C4-2B (cell line): ENCODE results near the gene RCAN1.
"Not testable (repeated sequence)": the region's sequence is repeated elsewhere in the genome, so short reads cannot be mapped to it uniquely, and the experiment has no call there.

Experiments
- CTCF ChIP-seq: fragments of 450-650 bp; conservative IDR thresholded peaks from 2 replicates; pipeline ENCODE4 v1.5.1; 2017; ENCODE audit warnings: mild to moderate bottlenecking
- ZFX ChIP-seq: fragments of 450-650 bp; IDR thresholded peaks from 2 replicates; pipeline ENCODE4 v1.6.1; 2017

- not testable (repeated sequence) for TF ChIP-seq CTCF, ZFX
Measured at GRCh38 chr21:34604956-34605355, 10.0 kb downstream of the RCAN1 start.
